Fibroblast of the conjunctiva (primary cell): ENCODE measurements around the gene MPO.

Source experiments
- DNase-seq: peaks from one replicate; pipeline ENCODE4 v3.0.0-alpha.2; 2010; ENCODE audit warnings: low read depth

The MPO gene

DNA sequence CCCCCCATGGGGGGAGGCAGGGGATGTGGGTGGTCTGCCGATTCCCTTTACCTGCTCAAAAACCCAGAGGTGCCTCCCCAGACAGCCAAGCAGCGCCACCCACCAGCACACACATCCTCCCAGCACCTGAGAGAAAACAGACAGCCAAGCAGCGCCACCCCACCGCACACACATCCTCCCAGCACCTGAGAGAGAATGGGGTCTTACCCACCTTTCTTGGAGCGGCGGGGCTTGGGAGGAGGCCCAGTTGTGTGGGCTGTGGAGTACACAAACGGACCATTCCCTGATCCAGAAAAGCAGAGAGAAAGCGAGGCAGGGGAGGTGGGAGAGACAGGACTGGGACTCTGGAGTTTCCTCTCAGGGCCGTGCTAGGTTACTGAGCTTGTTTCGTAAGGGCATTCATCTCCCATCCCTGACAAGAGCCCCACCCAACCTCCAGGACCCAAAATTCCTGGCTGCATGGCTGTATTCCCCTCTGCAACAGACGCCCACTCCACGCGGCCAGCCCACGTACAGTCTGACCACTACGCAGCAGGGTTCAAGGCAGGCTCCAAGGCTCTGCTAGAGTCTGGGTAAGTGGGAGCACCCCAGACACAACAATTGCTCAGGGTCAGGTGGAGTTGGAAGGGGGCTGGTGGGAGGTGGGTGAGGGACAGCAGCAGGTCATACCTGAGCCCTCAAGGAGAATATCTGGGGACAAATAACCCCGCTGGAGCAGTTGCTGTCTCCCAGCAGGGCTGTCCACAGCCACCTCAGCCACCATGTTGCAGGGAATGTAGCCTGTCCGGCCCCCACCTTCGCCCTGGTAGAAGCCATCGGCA lies 25.6 kb upstream of the MPO start:
- no peak for DNase-seq

DNA sequence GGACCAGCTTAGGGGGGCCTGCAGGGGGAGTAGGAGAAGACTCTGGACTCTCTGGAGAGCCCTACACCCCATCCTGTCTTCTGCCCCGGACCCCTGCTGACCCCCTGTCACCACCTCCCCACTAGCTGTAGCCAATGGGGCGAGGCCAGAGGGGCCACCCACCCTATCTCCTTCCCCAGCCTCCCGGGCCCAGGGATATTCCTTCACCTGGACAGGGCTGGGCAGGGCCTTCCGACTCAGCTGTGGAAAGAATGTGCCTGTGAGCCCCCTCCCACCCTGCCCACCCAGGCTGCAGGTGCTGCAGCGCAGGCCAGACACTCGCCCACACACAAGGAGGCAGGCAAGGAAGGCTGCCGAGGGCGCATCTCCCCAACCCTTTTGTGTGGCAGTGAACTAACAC lies 24.9 kb upstream of the MPO start:
- DNase-seq = no peak

DNA sequence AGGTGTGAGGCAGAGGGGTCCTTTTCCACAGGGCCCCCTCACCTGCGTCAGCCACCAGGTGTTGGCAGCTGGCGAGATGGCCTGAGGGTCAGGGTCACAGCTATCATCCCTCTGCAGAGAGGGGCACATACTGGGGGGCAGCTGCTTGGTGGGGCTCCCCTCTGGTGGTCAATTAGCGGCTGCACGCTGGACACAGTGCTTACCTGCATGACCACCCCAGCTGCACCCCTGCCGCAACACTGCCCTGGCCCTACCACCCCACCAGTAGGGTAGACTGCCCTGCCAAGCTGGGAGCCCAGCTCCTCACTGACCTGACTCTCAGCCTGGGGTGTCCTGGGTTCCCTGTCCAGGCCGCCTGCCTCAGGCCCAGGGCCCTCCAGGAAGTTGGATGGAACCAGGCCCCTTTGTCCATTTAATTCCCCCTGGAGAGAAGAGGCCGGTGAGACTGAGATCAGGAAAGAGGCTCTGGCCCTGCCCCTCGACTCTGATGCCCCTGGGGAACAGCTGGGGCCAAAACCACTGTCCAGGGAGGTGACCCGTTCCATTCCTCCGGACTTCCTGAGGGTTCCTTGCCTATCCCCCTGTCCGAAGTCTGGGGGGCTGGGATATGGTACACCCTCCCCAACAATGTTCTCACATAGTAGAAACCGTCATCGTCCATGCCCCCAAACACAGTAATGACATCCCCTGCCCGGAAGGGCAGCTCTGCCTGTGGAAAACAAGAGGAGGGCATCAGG lies 24.2 kb upstream of the MPO start:
- no peak for DNase-seq

DNA sequence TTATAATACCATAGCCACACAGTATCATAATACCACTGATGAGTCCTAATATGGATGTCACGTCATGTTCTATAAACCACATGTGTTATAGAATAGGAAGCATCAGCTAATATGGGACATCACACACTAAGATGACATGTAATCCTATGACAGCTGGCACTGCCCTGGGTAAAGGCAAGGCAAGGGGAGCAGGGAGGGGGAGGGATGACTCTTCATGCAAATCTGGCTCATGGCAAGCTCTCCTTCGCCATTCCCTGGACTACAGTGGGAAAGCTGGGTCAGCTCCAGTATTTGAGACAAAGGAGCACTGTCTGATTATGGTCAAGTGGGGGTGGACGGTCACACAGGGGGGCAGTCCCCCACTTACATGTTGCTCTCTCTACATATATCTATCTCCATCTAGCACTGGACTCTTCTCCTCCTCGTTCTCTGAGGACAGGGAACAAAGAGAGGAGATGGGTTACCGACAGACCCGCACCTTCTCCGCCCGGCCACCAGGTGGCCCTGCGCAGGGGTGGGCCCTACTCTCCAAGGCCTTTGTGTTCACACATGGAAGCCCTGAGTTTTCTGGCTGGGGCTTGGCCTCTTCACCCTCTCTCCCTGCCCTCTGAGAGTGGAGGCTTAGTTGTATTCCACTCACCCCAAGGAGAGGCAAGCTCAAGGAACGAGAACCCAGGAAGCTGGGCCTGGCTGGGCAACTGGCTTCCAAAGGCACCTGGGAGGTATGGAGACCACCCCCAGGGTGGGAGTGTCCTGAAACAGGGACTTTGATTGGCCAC lies 23.4 kb upstream of the MPO start:
- no peak for DNase-seq

DNA sequence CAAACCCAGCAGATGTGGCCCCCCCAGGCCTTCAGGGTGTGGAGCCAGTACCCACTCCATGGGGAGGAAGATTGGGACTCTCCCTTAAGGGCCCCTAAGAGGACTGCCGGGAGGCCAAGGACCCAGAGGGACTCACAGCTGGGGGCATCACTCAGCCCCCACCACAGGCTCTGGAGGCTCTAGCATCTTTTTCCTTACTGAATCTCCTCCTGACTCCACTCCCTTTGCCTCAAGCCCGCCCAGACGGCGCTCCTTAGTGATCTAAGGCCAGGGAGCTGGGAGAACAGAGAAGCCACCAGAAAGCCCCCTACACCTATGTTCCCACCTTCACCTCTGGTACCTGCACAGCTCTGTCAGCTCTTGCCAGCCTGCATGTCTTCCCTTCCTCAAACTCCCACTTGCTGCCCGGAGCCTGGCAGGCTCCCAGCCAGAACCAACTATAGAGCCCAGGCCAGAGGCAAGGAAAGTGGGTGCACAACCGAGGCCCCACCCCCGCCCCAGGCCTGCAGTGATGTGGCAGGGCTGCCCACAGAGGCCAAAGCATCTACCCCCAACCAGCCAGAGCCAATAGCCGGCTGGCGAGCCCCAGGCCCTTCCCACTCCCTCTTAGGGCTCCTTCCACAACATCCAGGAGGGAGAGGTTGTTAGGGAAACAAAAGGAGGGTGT lies 22.3 kb upstream of the MPO start:
- no peak for DNase-seq

DNA sequence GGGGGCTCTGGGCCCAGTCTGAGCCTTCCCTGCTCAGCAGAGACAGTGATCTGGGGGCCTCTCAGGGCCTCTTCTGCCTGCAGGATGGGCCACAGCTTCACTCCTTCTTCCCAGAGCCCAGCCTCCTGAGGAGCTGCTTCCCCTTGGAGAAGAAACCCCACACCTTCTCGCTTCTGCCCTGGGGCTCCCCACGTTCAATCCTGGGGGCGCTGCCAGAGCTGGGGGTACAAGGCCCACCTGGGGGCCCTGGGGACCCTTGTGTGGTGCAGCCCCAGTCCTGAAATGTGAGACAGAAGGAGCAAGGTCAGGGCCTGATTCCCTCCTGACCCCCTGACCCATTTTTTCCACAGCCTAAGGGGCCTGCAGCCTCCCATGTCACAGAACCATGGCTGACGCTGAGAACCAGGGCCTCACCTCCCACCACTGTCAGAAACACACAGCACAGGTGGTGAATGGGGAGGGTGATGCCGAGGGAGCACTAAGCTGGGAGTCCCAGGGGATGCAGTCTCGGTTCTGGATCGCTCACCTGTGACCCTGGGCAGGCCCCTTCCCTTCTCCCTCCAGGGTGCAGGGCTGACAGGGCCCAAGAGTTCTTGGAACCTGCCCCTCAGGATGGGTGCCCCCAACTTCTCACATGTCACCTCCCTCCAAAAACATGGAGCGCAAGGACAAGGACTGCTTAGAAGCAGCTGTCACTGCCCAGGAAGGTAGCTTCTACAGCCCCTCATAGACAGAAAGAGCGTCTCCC lies 21.6 kb upstream of the MPO start:
- no peak for DNase-seq

DNA sequence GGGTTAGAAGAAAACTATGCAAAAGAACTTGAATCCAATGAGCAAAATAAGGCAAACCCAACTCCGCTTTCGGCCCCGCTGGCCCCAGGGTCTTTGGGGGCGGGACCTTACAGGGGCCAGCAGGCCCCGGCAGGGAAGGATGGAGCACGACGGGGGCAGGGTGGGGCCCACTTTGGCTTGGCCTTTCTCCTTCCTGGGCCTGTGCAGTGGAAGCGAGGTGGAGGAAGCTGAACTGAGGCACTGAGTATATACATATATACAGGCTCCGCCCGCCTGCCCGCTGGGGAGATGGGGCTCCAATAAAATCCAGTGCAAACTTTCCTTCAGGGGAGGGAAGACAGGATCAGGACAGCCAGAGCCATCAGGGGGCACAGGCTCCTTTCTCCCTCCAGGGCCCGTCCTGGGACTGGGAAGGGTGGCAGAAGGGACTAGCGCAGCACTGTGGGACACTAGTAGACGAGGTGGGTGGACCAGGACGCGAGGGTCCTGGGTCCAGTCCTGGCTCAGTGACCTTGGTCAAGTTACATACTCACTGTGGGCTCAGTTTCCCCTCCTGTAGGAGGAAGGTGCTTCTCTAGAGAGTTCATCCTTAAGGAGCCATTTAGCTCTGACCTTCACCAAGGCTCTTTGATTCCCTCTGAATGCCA lies 20.9 kb upstream of the MPO start:
- DNase-seq = no peak

DNA sequence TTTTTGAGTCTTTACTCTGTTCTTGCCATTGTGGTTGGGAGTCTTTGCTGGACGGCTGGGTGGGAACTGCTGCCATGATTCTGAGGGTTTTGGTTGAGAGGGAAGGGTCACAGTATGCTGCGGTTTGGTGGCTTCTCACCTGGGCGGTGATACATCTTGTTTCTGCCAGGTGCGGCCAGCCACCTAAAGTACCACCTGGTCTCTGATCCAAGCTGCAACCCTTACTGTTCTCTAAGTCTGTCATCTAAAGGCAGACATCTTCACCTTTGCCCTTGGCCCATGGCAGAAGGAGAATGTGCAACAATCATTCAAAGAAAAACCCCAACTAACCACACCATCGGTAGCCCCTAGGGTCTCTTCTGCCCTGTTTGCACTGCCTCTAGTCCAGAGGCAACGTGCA lies 19.6 kb upstream of the MPO start:
- no peak for DNase-seq

DNA sequence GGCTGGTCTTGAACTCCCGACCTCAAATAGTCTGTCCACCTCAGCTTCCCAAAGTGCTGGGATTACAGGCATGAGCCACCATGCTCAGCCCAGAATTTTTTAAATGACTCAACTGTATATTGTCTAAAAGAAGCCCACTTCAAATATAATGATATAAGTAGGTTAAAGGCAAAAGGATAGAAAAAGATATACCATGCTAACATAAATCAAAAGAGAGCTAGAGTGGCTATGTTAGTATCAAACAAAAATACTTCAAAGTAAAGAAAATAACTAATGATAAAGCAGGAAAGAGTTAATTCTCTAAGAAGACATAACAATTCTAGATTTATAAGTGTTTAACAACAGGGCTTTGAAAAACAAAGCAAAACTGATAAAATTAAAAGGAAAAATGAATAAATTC lies 13.3 kb upstream of the MPO start:
- no peak for DNase-seq

DNA sequence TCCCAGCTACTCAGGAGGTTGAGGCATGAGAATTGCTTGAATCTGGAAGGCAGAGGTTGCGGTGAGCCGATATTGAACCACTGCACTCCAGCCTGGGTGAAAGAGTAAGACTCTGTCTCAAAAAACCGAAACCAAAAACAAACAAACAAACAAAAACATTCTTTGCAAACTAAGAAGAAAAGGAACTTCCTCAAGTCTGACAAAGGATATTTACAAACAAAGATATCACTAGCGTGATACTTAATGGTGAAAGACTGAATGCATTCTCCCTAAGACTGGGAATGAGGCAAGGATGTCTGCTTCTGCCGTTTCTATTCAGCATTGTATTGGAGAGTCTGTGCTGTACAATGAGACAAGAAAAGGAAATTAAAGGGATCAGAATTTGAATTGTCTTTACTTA lies 10.5 kb upstream of the MPO start:
- no peak for DNase-seq

DNA sequence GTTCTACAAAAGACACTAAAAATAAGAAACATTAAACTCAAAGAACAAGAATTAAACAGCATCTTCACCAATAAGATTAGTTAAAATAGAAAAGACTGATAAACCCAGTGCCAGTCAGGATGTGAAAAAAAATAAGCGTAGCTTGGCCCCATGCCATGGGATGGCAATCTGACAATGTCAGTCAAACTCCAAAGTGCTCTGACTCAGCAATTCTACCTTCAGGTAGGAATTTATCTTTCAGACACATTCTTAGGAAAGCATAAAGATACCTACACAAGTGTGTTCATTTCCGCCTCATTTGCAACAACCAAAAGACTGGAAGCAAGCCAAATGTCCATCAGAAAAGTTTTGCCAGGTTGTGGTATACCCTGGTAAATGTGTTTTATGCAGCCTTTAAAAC lies 9.1 kb upstream of the MPO start:
- no peak for DNase-seq

DNA sequence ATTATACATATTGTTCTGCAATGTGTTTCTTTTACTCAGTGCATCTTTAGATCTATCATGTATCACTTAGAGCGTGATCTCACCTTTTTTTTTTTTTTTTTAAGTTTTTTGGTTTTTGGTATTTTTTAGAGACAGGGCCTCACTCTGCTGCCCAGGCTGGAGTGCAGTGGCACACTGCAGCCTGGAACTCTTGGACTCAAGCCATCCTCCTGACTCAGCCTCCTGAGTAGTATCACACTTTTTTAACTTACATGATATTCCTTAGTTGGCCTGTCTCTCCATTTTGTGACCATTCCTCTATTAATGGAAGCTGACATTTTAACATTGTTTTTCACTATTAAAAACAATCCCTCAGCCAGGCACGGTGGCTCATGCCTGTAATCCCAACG lies 4.7 kb upstream of the MPO start:
- DNase-seq = no peak

DNA sequence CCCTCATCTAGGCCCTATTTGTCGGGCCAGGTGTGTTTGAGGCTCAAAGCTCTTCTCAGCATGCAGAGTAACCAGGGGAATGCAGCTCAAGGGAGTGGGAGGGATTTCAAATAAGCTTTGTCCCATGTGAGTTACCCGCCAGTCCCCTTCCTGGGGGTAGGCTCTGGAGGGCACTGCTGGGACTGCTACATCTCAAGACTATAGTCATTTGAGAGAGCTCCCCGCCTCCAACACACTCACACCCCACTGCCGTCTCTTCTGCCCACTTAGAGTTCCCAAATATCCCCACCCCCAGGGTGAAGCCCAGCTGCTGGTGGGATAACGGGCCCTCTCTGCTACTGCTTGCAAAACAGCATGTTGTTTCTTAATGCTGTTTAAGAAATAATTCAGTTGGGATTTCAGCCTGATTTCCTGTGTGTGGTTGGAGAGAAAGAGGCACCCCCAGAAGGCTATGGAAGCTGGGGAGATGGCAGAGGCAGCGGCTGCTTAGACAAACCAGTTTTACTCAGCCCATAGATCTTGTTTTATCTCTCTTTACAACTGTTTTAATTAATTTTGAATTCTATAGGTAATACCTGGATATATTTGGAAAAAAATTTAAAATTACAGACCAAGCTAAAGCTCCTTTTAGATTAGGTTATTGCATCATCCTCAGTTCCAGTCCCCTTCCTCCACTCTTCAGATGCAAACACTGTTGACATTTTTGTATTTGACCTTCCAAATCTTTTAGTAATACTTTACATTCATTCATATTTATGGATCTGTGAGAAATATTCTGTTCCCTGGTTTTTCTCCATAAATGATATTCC lies 4.1 kb upstream of the MPO start:
- DNase-seq = no peak

DNA sequence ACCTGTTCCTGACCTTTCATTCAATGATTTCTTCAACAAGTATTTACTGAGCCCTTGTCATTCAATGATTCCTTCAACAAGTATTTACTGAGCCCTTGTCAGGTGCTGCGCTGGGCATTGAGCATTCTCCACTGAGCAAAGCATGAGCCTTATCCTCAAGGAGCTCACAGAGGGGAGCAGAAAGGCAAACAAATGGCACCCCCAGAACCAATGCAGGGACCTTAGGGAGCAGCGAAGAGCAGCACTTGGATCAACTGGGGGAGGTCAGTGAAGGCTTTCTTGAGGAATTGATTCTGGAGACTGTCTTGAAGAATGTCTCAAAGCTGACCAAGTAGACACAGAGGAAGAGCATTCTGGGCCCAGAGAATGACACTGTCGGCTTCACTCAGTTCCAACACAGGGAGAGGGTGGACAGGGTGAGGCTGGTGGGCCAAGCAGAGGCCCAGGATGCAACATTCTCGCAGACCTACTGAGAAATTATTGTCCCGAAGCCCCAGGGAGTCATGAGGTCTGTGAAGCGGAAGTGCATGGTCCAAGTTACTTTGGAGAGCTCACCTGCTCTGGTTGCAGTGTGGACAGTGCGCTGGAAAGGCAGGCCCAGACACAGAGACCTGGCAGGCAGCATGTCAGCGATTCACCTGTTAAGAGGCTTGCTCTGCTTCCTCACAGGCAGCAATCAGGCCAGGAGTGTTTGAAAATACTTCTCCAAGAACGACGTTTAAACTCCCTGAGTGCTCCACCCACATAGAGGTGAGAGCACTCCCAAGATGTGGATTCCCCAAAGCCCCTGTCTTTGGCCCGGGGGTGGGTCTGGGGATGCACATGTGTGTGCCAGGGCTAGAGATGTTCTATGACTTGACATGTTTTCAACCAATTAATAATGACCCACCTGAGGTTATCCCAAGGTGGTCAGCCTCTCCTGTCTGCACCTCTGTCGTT lies 3.2 kb upstream of the MPO start:
- no peak for DNase-seq

DNA sequence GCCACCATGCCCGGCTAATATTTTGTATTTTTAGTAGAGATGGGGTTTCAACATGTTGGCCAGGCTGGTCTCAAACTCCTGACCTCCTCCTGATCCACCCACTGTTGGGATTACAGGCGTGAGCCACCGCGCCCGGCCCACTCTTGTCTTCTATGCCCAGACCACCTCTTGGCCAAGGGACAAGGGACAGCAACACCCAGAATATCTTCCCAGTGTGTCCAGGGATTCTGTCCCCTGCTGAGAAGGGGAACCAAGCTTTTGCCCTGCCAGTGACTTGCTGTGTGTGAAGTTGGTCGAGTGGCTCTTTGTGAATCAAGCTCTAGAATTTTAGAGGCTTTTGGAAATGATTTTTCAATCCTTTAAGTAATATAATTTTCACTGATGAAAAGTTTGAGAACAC lies 1.7 kb upstream of the MPO start:
- DNase-seq = no peak

DNA sequence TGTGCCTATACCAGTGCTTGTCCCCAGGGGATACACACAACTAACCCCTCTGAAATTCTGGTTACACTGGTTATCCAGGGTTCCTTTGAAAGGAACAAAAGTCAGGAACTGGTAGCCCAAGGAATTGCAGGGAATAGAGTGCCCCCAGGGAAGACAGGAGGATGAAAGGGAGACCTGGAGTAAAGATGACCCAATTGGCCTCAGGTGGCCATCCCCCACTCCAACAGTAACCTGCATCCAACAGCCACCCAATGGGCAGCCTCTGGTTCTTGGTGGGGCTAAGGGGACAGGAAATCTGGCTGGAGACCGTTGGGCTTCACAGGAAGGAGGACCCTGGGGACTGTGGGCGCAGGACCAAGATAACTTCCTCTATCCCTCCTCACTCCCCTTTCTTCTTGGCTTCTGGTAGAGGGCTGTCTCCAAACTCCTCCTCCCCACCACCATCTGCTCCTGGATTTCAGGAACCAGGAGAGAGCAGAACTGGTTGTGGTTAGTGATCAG lies 826 bp upstream of the MPO start:
- DNase-seq = no peak

DNA sequence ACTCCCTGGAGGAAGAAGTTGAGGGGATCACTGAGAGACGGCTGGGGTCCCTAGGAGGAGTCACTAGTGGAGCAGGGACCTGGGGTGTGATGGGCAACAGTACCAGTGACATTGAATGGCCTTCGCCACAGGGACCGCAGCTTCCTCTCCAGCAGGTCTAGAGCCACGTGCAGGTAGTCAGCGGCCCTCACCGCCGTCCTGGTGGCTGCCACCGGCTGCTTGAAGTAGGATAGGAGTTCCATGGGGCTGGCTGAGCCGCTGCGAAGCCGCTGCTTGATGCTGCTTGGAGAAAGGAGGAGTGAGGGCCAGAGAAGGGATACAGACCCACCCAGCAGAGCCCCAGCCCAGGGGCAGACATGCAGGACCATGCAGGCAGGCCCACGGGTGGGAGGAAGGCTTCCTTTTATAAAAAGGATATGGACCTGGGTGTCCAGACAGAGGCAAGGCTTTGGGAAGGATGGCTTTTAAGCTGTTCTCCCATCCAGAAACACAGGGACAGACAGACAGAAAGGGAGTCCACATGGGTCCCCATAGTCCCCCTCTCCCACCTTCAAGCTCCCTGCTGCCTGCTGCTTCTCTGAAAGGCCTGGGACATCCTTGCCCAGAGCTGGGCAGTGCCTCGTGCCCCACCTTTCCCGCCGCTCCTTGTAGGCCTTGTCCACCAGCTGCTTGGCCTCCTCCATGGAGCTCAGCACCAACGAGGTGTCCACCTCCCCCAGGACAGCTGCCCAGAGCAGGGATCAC lies 827 bp downstream of the MPO start:
- DNase-seq = no peak

DNA sequence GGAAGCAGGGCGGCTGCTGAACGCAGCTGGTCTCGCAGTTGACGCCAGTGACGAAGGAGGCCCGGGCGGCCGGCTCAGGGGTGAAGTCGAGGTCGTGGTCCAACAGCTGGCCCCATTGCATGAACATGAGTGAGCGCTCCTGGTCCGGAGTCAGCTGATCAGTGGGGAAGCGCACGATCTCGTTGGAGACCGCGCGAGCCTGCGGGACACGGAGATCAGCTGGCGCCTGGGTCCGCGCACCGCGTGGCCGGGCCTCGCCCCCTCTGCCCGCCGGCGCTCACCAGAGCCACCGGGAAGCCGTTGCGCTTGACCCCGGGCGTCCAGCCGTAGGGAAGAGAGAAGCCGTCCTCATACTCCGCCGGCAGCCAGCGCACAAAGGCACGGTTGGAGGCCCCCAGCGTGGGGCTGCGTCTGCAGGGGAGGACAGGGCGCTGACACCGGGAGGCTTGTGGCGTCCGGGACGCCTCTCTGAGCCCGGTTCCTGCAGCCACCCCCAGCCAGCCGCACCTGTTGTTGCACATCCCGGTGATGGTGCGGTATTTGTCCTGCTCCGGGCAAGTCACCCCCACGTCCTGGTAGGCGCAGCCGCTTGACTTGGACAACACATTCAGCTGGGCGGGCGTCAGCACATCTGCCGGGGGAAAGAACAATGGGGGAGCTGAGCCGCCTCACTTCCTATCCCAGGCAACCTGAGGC lies 1.6 kb downstream of the MPO start:
- no peak for DNase-seq
